Ureter (tissue), 1 donor: Measurements from ENCODE around the gene UNC80. TPM values are rescaled to one million over a fixed set of nuclear protein-coding genes. Genes with fewer than 3 reads are reported as not detected.

Experiments
- DNase-seq: peaks from one replicate; pipeline ENCODE4 v3.0.0-alpha.2; 2020; ENCODE audit warnings: low spot score
- total RNA-seq: library from RNA; stranded (reverse); gene quantifications from one replicate; pipeline ENCODE4 v1.2.4, GENCODE V29; 2023
- donor health status: DM: yes; HTN: yes; CAD: no.

Gene UNC80
- total RNA-seq, 1 donor from 2014 or later, result 0.18 TPM

GRCh38 chr2:209809256-209809655 lies 37.6 kb downstream of the UNC80 start:
- DNase-seq, result no peak

- no peak for DNase-seq
Observed at GRCh38 chr2:209817844-209818271, 46.2 kb downstream of the UNC80 start.

DNA sequence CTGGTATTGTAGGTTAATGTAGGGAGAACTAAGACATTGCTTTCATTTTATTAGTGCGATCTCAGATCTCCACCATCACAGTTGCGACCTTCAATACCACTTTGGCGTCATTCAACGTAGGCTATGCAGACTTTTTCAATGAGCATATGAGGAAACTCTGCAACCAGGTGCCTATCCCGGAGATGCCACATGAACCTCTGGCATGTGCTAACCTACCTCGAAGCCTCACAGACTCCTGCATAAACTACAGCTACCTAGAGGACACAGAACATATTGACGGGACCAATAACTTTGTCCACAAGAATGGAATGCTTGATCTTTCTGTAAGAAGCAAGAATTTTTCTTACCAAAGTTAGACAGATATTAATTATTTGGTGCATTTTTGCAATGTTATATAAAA lies 47.3 kb downstream of the UNC80 start:
- DNase-seq, result no peak

DNA sequence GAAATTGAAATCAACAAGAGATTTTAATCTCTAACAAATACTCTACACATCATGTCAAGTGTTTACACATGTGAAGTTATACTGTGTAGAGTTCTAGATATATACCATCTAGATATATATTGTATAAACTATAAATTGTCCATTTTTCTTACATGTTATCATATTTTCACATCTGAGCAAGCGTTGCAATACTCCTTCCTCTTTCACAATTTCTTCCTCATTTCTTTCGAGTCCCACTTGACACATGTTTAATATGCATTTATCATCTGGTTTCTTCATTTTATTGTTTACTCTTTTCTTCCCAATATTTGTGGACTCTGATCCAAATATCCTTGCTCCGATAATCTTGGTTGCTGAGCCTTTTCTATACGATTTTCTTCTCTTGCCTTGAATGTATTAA lies 50.2 kb downstream of the UNC80 start:
- DNase-seq, result no peak

DNA sequence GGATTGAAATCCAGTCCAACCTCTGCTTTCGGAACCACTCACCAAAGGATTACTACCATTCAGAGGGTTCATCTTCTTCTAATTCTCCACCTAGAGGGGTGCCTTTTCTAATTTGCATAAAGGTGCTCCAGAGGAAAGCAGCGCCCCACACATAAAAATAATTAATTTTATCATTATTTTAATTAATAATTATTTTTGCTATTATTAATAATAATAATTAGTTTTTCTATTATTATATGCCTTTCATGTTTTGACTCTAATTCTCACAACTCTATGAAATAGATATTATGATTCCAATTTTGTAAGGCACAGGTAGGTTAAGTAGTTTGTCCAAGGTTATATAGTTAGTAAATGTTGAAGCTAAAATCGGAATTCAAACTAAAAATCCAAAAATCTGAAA lies 51.9 kb downstream of the UNC80 start:
- DNase-seq, result no peak

DNA sequence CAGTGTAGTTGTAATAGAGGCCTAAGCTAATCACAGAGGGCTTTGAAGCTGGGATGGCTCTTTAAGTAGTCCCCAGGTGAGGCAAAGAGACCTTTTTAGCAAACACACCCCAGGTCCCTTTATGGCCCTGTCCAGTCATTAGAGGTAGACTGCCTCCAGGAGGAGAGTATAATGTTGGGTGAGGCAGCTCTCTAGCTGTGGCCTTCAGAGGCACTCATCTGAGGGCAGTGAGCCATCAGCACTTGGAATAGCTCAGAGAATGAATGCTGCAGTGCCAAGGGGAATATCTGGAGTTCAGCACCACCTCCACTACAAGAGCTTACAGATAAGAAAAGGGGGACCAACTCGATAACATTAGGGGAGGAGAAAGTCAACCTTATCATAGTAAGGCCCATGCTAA lies 52.8 kb downstream of the UNC80 start:
- DNase-seq, result no peak

DNA sequence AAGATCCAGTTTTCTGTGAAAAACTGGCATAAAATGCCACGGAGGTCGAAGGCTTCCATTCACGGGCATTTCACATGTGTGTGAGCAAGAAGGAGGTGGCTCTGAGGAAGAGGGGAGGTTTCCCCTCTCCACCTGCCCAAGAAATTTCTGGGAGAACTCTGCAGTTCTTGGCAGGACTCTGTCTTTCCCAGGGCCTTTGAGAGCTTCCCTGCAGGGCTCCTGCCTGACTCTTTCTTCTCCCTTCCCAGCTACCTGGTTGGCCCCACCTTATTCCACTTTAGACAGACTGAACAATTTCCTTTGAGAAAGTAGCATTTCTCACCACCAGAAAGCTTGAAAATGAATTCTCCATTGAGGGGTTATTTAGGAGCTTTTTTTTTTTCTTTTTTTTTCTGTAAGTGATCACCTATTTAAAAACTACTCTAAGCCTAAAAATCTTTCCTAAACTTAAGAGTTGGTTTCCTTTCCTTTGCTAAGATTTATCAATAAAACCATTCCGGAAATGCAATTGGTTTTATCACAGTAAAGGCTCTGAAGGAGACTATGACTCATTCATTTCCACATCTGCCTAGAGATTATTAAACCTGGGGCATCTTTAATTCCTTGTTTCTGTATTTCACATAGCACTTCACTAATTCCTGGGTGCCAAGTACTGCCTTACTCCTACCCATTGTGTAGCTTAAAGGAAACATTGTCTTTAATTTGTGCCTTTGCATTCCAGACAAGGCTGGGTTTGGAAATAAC lies 59.3 kb downstream of the UNC80 start:
- DNase-seq, result no peak

DNA sequence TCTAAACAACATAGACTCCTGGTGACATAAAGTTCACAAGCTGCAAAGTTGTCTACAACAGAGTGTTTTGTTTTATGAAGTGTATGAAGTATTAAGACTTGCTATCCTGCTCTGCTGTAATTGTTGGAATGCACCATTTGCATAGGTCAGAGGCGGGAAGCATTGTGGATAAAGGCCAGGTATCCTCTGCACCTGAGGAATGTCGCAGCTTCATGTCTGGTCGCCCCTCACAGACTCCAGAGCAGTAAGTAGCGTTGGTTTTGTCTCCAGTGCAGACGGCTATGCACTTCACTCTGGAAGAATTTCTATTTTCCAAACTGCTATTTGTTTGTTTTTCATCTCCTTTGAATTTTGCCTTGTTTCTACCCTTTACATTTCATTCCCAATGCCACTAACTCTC lies 63.1 kb downstream of the UNC80 start:
- DNase-seq, result no peak

- DNase-seq, result no peak
Observed at GRCh38 chr2:209840434-209840833, 68.8 kb downstream of the UNC80 start.

DNA sequence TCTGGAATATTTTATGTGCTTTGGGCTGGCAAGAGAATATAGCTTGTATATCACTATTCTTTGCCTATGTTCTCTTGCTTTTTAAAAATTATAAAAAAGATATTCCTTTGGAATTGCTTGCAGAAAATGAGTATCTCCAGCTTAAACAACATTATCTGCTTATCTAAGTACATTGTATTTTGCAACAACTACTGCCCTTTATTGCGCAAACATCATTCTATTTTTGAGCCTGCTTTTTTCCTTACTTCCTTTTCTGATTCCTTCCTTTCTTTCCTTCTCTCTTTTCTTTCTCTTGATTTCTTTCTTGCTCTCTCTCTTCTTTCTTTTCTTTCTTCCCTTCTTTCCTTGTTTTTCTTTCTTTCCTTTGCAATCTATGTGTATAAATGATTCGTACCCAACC lies 74.0 kb downstream of the UNC80 start:
- DNase-seq, result no peak

DNA sequence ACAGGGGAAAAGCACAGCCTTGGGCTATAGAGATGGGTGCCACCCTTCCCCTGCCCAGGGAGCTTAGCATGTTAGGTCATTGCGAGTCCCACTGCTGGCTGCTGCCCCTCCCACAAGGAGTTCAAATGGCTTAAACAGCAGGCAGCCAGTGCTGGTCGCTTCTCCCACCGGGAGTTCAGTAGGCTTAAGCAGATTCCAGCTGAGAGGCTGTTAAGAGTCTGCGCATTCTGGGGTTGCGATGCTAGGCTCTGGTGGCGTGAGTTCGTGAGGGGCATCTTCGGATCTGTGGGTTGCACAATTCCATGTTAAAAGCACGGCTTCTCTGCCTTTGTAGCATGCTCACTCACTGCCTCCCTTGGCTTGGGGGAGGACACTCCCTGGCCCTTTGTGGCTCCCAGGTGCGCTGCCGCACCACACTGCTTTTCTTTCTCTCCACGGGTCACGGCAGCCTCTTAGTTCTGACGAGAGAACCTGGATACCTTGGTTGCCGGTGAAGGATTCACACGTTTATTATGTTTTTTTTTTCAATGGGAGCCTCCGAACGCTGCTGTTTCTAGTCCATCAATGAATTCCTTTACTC lies 93.2 kb downstream of the UNC80 start:
- no peak for DNase-seq

- DNase-seq, result no peak
Observed at GRCh38 chr2:209868271-209868994, 96.8 kb downstream of the UNC80 start.

- no peak for DNase-seq
Observed at GRCh38 chr2:209870067-209870466, 98.4 kb downstream of the UNC80 start.

DNA sequence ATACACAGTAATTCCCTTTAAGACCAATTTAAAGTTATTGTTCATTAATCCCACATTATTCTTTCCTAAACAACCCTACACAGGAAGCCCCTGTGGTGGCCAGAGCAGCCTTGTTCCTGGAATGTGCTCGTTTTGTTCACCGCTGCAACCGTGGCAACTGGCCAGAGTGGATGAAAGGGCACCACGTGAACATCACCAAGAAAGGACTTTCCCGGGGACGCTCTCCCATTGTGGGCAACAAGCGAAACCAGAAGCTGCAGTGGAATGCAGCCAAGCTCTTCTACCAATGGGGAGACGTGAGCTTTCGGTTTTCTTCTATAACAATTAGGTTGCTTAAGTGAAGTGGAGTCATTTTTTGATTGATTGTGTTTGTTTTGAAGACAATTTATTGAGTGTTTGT lies 101.0 kb downstream of the UNC80 start:
- no peak for DNase-seq

DNA sequence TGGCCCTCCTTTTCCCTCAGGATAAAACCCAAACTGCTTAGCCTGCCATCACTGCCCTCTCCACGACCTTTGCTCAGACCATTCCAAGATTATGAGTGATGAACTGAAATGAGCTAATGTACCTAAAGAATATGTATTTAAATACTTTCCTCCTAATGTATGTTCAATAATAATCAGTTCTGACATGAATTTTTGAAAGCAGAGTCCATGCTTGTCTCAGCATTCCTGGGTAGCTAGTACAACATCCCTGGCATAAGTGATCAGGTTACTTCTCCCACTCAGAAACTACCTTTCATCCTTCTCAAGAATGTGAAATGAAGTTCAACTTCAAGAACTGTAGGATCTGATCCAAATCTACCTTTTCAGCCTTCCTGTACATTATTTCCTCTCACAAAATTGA lies 103.6 kb downstream of the UNC80 start:
- no peak for DNase-seq

DNA sequence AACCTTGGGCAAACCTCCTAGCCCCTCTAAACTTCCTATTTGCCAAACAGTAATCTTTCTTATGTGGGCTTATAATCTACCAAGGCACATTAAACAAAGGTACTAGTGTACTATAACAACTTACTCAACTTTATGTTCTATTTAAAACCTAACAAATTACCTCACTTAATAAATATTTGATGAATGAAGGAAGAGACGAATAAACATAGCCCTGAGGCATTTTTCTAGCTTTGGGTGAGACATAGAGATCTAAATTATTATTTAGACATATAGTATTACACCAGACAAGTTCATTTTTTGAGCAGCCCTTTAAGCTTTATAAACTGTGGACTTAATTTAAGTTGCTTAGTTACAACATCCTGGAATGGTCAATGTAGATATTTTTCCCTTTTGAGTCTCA lies 104.6 kb downstream of the UNC80 start:
- DNase-seq, result no peak

- DNase-seq, result no peak
Observed at GRCh38 chr2:209878701-209879100, 107.1 kb downstream of the UNC80 start.

DNA sequence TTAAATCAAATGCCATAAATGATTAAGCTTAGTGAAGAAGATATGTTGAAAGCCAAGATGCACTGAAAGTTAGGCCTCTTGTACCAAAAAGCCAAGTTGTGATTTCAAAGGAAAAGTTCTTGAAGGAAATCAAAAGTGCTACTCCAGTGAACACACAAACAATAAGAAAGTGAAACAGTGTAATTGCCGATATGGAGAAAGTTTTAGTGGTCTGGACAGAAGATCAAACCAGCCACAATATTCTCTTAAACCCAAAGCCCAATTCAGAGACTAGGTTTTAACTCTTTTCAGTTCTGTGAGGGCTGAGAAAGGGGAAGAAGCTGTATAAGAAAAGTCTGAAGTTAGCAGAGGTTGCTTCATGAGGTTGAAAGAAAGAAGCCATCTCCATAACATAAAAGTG lies 129.0 kb downstream of the UNC80 start:
- DNase-seq, result no peak

- no peak for DNase-seq
Observed at GRCh38 chr2:209901172-209901571, 129.5 kb downstream of the UNC80 start.

GRCh38 chr2:209905691-209906090 lies 134.1 kb downstream of the UNC80 start:
- no peak for DNase-seq

- no peak for DNase-seq
Observed at GRCh38 chr2:209907746-209908145, 136.1 kb downstream of the UNC80 start.

DNA sequence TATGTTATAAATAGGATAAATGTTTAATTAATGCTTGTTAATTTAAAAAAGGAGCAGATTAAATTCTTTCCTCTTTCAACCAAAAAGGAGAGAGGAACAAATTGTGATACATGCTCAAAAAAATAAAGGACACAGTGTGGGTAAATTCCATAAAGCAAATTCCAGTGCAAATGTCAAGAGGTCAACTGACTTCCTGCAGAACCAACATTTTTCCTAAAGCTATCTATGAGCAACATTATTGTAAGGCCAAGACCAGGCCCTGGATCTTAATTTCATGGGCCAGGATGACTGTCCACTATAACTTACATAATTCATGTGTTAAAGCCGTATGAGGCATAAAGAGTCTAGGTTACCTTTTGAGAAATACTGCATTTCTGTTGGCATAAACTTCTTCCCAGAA lies 136.9 kb downstream of the UNC80 start:
- no peak for DNase-seq

GRCh38 chr2:209911486-209911885 lies 139.9 kb downstream of the UNC80 start:
- DNase-seq, result no peak
